MCF 10A (cell line): Measurements from ENCODE around the gene HSBP1. TPM values are rescaled to one million over a fixed set of nuclear protein-coding genes. Genes with fewer than 3 reads are reported as not detected.

Experiments
- BruUV-seq: library from RNA; stranded (reverse); fragments of 400-500 nt; replicated peaks from 2 replicates; lab custom pipeline; 2021; lab: Mats Ljungman, UMichigan
- CTCF ChIA-PET: fragments of 300-600 bp; sonication (Branson Sonifier 250); formaldehyde crosslinking; extraction: SDS; loops from one replicate; lab custom pipeline; 2021; ENCODE audit warnings: antibody characterized with exemption, inconsistent platforms; lab: Yijun Ruan, JAX
- POLR2A ChIA-PET: fragments of 300-600, 350-650 bp; sonication (Branson Sonifier 250); formaldehyde crosslinking; extraction: SDS; loops from one replicate; lab custom pipeline; 2020; ENCODE audit warnings: antibody characterized with exemption, inconsistent platforms; lab: Yijun Ruan, JAX
- DNase-seq: peaks from one replicate; pipeline ENCODE4 v3.0.0-alpha.2; 2018; ENCODE audit not compliant: unreplicated experiment
- H3K27ac Mint-ChIP-seq: one replicate; pipeline ENCODE4 v1.8.0; 2022; ENCODE audit warnings: mild to moderate bottlenecking, low read depth, mixed read lengths; ENCODE audit not compliant: unreplicated experiment
- H3K27me3 Mint-ChIP-seq: one replicate; pipeline ENCODE4 v1.8.0; 2022; ENCODE audit warnings: mixed read lengths; ENCODE audit not compliant: insufficient read depth, unreplicated experiment
- H3K36me3 Mint-ChIP-seq: one replicate; pipeline ENCODE4 v1.8.0; 2022; ENCODE audit warnings: mild to moderate bottlenecking, moderate library complexity, mixed read lengths; ENCODE audit not compliant: insufficient read depth, unreplicated experiment
- H3K4me1 Mint-ChIP-seq: one replicate; pipeline ENCODE4 v1.8.0; 2022; ENCODE audit warnings: mixed read lengths; ENCODE audit not compliant: insufficient read depth, unreplicated experiment
- H3K4me3 Mint-ChIP-seq: one replicate; pipeline ENCODE4 v1.8.0; 2022; ENCODE audit warnings: mild to moderate bottlenecking, moderate library complexity, mixed read lengths; ENCODE audit not compliant: unreplicated experiment
- H3K9me3 Mint-ChIP-seq: one replicate; pipeline ENCODE4 v1.8.0; 2022; ENCODE audit warnings: mixed read lengths; ENCODE audit not compliant: unreplicated experiment
- intact Hi-C: fragments of 100-400 bp; cut with micrococcal nuclease; formaldehyde crosslinking; loops from 2 replicates; pipeline ENCODE4 v1.14.1; 2022
- total RNA-seq: library from RNA; stranded (reverse); gene quantifications from 2 replicates; pipeline ENCODE4 v1.2.3, GENCODE V29; 2022
- TF ChIP-seq, protein P1 (sequence below): fragments of 200-600 bp; IDR thresholded peaks from one replicate; pipeline ENCODE4 v1.8.0; 2022; ENCODE audit warnings: antibody characterized with exemption, mild to moderate bottlenecking; ENCODE audit not compliant: unreplicated experiment

Gene HSBP1
- total RNA-seq, 1 experiment from 2014 or later: 101 TPM

DNA sequence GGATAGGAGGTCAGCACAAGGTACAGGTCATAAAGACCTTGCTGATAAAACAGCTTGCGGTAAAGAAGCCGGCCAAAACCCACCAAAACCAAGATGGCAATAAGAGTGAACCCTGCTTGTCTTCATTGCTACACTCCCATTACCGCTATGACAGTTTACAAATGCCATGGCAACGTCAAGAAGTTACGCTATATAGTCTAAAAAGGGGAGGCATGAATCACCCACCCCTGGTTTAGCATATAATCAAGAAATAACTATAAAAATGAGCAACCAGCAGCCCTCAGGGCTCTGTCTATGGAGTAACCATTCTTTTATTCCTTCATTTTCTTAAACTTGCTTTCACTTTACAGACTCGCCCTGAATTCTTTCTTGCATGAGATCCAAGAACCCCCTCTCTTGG lies 1.0 kb upstream of the HSBP1 start:
- CTCF ChIA-PET: interaction anchor here (1.7 kb wide), 1 partner anchor 120 kb away, joined by 5 read pairs; no protein-coding TSS in a partner anchor
- Mint-ChIP-seq H3K27ac (no peak overlapping the region), H3K27me3 (no peaks in the 10 kb centered on the region), H3K4me1 (peaks cover 13% of the 10 kb centered on the region), H3K9me3 (no peaks in the 10 kb centered on the region), H3K4me3 (no peak overlapping the region), H3K36me3 (peaks cover 29% of the 10 kb centered on the region)
- TF ChIP-seq, protein P1, sequence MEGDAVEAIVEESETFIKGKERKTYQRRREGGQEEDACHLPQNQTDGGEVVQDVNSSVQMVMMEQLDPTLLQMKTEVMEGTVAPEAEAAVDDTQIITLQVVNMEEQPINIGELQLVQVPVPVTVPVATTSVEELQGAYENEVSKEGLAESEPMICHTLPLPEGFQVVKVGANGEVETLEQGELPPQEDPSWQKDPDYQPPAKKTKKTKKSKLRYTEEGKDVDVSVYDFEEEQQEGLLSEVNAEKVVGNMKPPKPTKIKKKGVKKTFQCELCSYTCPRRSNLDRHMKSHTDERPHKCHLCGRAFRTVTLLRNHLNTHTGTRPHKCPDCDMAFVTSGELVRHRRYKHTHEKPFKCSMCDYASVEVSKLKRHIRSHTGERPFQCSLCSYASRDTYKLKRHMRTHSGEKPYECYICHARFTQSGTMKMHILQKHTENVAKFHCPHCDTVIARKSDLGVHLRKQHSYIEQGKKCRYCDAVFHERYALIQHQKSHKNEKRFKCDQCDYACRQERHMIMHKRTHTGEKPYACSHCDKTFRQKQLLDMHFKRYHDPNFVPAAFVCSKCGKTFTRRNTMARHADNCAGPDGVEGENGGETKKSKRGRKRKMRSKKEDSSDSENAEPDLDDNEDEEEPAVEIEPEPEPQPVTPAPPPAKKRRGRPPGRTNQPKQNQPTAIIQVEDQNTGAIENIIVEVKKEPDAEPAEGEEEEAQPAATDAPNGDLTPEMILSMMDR: no peak
- no TSS peak for BruUV-seq
- POLR2A ChIA-PET: no interaction called here
- intact Hi-C loops: loop anchor here (5.0 kb wide), 1 partner anchor 119 kb away; no protein-coding TSS in a partner anchor
- DNase-seq: no peak

DNA sequence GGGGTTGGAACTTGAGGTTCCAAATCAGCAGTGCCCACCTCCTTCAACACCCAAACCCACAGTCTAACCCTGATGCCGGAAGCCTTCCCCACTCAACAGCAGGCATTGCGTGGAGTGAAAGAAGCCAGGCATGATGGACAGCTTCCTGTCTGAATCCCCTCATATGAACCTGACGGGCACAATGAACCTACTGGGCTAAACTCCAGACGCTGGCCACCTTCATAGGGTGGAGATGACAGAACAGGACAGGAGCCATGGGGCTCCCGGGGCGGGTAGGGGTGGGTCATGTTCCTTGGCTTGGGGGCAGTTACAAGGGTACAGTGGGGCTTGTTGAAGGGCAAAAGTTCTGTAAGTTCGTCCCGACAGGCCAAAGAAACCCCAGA lies 460 bp upstream of the HSBP1 start:
- CTCF ChIA-PET: interaction anchor here (1.7 kb wide), 1 partner anchor 120 kb away, joined by 5 read pairs; no protein-coding TSS in a partner anchor

DNA sequence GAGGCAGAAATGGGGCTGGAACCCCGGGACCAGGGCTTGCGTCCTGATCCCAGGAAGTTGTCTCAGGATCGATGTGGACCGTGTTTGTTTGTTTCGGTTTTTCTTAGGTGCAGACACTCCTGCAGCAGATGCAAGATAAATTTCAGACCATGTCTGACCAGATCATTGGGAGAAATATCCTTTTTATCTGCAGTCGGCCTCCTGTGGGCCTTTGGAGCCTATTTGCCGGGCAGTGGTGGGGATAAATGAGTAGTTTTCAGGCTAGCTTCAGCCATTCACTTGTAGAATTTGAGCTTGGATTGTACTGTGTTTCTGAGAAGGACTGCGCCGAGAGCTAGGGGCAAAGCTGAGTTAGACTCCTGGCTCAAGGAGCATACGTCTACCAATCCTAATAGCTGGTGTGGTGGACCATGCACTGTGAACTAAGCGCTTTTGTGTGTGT lies 816 bp downstream of the HSBP1 start:
- Mint-ChIP-seq H3K36me3 (peaks cover 48% of the 10 kb centered on the region), H3K27ac (peak overlapping the region; percentile 91), H3K4me1 (no peaks in the 10 kb centered on the region), H3K27me3 (no peaks in the 10 kb centered on the region), H3K9me3 (no peaks in the 10 kb centered on the region), H3K4me3 (peak overlapping the region; percentile 95)
- no peak for DNase-seq
- TF ChIP-seq, protein P1: no peak
- ChIA-PET POLR2A (interaction anchor here (0.7 to 1.9 kb wide), 5 partner anchors 9 to 395 kb away, joined by 3 to 5 read pairs (median 3); no protein-coding TSS in a partner anchor), CTCF (interaction anchor here (0.7 to 1.7 kb wide), 2 partner anchors 33 to 118 kb away, joined by 5 read pairs; no protein-coding TSS in a partner anchor)
- intact Hi-C loops: loop anchor here (5.0 kb wide), 1 partner anchor 121 kb away; no protein-coding TSS in a partner anchor
- TSS peak; percentile 56 for BruUV-seq

More for the DNA sequence above, 460 bp upstream of the HSBP1 start:
- Mint-ChIP-seq H3K36me3 (peaks cover 35% of the 10 kb centered on the region), H3K9me3 (no peaks in the 10 kb centered on the region), H3K27me3 (no peaks in the 10 kb centered on the region), H3K4me1 (peaks cover 8% of the 10 kb centered on the region), H3K4me3 (no peak overlapping the region), H3K27ac (peak overlapping the region; percentile 91)
- no TSS peak for BruUV-seq
- TF ChIP-seq, protein P1: no peak
- intact Hi-C loops: loop anchor here (5.0 kb wide), 1 partner anchor 120 kb away; no protein-coding TSS in a partner anchor
- no peak for DNase-seq
- POLR2A ChIA-PET: interaction anchor here (0.7 to 1.9 kb wide), 3 partner anchors 9 to 118 kb away, joined by 3 to 5 read pairs (median 4); no protein-coding TSS in a partner anchor

DNA sequence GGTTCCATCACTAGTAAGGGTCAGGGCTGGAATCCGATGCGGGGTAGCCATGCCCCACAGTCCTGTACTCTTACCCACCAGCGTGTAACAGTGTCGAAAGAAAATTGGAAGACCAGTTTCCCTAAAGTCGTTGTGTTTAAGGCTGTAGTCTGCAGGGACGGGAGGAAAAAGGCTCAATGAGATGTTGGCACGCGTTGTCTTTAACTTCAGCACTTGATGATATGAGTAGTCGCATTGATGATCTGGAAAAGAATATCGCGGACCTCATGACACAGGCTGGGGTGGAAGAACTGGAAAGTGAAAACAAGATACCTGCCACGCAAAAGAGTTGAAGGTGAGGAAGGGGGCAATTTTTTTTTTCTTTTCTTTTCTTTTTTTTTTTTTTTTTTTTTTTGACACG lies 1.3 kb downstream of the HSBP1 start:
- DNase-seq: no peak
- ChIA-PET CTCF (interaction anchor here (0.6 to 0.7 kb wide), 2 partner anchors 32 to 257 kb away, joined by 3 to 5 read pairs; no protein-coding TSS in a partner anchor), POLR2A (interaction anchor here (1.1 to 1.9 kb wide), 2 partner anchors 8 to 120 kb away, joined by 3 to 5 read pairs; no protein-coding TSS in a partner anchor)
- BruUV-seq: no TSS peak
- intact Hi-C loops: loop anchor here (5.0 kb wide), 1 partner anchor 122 kb away; no protein-coding TSS in a partner anchor
- H3K27me3 Mint-ChIP-seq: no peaks in the 10 kb centered on the region
- no peaks in the 10 kb centered on the region for H3K4me1 Mint-ChIP-seq
- H3K4me3 Mint-ChIP-seq: peak overlapping the region; percentile 95
- H3K9me3 Mint-ChIP-seq: no peaks in the 10 kb centered on the region
- H3K27ac Mint-ChIP-seq: no peak overlapping the region
- TF ChIP-seq, protein P1: no peak
- peaks cover 52% of the 10 kb centered on the region for H3K36me3 Mint-ChIP-seq
